Activated CD4-positive, alpha-beta T cell treated with anti-CD3 and anti-CD28 coated beads, Interleukin-2, amount 50 U/mL, for 24 hours (primary cell): Measurements from ENCODE around the gene GPC6.
"Not testable (repeated sequence)": the region's sequence is repeated elsewhere in the genome, so short reads cannot be mapped to it uniquely, and the experiment has no call there.

ENCODE experiments used
- DNase-seq, 2 donors: peaks; one replicate each; pipeline ENCODE4 v3.0.0-alpha.2; 2020; ENCODE audit warnings: low read depth in 1 of 2, low spot score in 1 of 2

GPC6 gene

DNA sequence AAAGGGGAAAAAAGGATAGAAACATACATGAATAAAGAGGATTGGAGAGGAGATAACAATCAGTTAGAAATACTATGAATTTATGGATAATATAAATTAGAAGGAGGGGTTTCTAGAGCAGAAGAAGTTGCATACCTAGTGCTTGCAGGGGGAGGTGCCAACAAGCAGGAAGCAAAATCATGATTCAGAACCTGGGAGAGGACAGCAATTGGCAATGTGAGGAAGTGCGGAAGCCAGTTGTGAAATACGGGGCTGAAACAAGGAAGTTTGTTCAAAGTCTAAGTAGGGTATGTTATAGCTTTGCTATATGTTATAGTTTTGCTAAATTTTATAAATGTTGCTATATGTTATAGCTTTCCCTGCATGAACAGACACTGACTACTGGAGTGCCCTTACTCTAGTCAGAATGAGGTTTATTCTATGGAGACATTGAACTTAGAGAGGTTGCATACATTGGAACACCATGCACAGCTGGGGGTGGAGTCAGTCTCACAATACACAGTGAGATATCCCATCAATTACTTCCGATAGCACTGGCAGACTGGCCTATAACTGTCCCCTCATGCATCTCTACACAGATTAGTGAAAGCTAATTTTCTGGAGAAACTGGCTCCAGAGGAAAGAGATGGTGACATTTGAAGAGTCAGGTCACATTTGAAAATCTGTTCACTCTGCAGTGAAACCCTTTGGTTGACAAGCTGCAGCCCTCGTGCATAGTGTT lies 92.1 kb downstream of the GPC6 start:
- no peak for DNase-seq

DNA sequence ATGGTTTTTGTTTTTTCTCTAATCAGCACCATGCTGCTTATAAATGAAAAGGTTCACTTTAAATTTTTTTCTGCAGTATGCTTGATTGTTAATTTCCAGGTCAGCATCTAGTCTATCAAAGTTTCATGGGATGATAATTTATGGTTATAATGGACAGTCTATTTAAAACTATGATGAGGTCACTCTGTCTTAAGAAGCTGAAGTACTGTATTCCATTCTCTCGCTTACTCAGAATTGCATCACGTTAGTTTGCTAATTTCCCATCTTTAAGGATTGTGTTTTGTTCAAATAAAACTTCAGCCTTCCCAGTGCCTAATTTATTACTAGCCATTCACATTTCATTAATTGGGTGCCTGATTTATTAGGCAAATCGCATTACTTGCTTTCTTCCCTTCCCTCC lies 94.3 kb downstream of the GPC6 start:
- DNase-seq, result no peak

GRCh38 chr13:93323880-93324279 lies 97.3 kb downstream of the GPC6 start:
- not testable (repeated sequence) for DNase-seq

DNA sequence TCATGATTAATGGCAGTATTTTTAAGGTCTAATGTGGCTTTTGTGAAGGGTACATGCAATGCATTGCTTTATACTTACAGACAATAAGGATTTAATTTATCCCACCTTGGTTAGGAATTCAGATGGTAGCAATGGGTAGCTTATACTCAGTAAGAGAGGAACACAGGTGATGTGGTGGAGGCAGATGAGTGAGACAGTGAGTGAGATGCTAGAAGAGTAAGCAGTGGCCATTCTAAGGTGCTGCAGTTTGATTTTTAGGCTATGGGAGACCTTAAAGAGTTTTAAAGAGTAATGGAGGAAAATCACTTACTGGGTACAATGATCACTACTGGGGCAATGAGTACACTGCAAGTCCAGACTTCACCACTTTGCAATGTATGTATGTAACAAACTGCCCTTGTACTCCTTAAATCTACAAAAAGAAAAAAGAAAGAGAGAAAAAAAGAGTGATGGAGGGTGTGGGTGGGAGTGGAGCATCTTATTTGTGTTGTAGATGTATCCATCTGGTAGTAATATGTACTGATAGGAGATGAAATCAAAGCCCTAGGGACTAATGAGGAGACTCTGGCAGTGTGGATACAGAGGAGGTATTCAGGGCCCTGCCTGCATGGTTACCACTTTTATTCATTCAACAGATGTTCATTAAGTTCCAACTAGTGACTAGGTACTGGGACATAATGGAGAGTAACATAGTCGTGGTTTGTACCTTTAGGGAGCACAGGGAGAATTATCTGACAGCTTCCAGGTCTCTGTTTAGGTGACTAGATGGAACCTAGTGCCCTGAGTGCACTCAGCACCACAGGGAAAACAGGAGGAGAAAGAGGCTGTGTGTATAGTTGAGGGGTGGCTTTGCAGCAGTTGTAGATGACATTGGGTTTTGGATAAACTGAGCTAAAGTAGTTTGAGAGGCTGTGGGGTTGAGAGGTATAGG lies 99.0 kb downstream of the GPC6 start:
- DNase-seq, result no peak

DNA sequence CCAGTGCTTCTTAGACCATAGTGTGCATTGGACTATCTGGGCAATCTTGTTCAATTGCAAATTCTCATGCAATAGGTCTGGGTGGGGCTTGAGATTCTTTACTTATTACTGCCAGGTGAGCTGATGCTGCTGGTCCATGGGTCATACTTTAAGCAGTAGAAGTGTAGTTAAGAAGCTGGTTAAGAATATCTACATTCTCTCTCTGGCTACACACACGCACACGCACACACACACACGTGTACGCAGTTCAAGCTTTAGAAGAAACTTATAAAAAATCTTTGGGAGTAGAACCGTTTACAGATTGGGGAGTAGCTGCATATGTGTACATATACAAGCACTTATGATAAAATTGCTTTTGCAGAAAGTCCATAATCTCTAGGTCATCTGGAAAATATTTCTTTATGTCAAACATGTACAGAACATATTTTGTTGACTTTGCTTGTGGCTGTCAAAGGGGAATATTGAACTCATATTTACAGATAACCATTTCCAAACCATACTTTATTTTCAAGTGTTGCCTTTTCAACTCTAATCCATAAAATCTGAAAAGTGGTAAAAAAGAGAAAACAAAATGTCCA lies 99.7 kb downstream of the GPC6 start:
- DNase-seq, result no peak

DNA sequence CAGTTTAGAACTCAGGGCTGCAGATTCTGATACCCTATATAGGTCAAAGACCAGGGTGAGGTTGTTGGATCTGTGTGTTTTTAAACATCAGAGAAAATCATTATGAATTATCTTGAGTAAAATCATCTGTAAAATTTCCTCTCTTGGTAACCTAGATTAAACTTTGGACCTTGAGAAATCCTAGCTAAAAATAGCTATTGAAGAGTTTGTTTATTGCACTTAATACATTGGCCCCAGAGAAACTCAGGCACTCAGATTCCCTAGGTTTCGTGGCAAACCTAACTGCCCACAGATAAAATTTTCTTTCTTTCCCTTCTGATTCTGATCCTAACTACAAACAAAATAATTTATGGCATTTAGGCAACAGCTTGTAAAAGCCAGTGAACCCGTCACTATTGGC lies 102.3 kb downstream of the GPC6 start:
- DNase-seq, result no peak

- DNase-seq, result no peak
Measured at GRCh38 chr13:93336728-93337127, 110.1 kb downstream of the GPC6 start.

DNA sequence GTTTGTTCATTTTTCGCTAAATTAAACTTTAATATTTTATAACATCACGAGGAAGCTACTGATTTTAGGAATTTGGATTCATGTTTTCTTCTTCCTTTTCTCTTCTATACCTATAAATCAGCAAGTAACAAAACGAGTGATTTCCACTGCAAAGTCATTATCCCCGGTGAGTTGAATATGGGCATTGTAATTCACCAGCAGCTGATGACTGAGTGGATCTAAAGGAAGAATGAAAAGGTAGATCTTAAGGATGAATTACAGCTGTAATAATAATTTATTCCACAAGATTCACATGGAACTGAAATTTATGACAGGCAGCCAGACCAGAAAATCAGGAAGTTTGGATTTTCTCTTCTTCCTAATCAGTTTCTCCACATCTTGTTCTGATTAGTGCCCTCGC lies 111.4 kb downstream of the GPC6 start:
- no peak for DNase-seq

DNA sequence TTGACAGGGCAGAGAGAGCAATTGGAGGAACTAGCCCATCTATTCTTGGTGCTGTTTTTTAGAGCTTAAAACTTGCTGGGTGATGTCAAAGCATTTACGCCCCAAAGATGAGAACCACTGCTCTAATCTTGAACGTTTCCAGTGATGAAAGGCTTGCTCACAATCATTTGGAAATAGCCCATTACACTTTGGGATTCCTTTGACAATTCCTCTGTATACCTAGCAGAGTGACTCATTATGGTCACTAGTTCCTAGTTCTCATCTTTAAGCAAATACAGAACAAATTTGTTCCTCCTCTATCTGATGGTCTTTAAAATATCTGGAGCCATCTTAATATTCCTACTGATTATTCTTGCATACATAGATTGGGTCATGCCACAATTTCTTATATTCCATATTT lies 112.3 kb downstream of the GPC6 start:
- no peak for DNase-seq

DNA sequence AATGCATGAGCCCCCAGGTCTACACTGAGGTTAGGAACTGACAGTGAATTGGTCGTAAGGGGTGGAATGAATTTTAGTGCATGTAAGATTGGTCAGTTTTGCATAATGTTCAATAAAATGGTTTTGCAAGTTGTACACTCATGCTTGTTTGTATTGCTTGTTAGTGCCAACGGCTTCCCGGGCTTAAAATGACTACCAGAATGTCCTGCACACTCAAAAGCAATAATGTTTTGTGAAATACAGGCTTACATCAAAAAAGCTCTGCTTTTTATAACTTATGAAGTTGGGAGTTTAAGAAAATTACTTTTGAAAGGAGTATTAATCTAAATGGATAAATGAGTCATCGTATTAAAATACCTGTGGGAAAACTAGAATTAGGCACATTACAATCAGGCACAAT lies 112.9 kb downstream of the GPC6 start:
- no peak for DNase-seq

DNA sequence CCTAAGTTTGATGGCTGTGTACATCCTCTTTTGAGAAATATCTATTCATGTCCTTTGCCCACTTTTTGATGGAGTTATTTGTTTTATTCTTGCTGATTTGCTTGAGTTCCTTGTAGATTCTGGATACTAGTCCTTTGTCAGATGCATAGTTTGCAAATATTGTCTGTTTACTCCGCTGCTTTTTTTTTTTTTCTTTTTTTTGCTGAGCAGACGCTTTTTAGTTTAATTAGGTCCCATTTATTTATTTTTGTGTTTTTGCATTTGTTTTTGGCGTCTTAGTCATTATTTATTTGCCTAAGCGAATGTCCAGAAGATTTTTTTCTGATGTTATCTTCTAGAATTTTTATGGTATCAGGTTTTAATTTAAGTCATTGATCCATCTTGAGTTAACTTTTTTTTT lies 114.9 kb downstream of the GPC6 start:
- no peak for DNase-seq

- DNase-seq, result no peak
Measured at GRCh38 chr13:93343097-93343496, 116.5 kb downstream of the GPC6 start.

- DNase-seq, result no peak
Measured at GRCh38 chr13:93344048-93344705, 117.6 kb downstream of the GPC6 start.

- no peak for DNase-seq
Measured at GRCh38 chr13:93345024-93345423, 118.4 kb downstream of the GPC6 start.

GRCh38 chr13:93345770-93346169 lies 119.2 kb downstream of the GPC6 start:
- DNase-seq, result no peak

DNA sequence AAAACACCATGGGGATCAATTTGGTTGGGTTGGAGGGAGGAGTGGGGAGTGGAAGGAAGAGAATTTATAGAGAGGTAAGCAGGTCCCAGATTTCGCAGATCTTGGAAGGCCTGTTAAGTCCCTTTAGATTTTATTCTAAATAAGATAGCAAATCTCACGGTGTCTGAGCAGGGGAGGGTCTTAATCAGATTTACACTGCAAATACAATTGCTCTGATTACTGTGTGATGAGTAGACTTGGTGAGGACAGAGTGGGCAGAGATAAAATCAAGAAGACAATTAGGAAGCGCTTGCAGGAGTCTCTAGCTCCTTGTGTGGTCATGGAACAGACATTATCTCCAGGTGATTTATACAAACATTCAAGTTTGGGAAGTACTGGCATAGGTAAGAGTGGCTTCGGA lies 126.0 kb downstream of the GPC6 start:
- no peak for DNase-seq

DNA sequence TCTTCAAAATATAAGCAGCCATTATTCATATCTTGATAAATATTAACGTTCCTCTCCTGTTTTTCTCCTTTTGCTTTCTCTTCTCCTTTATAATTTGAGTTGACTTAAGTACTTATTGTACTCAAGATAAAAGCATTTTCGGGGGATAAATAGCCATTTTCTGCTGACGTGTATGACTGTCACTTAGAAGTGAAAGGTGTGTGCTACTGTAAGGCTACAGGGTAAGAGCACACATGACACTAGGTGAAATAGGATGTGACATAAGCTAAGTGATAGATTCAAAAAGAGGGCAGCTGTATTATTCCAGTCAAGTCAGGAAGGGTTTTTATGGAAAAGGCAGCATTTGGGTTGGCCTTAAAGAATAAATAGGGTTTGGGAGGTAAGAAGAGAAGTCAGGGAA lies 128.5 kb downstream of the GPC6 start:
- no peak for DNase-seq

- DNase-seq, result no peak
Measured at GRCh38 chr13:93356469-93356868, 129.9 kb downstream of the GPC6 start.

GRCh38 chr13:93360021-93360420 lies 133.4 kb downstream of the GPC6 start:
- DNase-seq, result no peak

GRCh38 chr13:93361703-93362102 lies 135.1 kb downstream of the GPC6 start:
- DNase-seq, result no peak

- no peak for DNase-seq
Measured at GRCh38 chr13:93364166-93364565, 137.6 kb downstream of the GPC6 start.

DNA sequence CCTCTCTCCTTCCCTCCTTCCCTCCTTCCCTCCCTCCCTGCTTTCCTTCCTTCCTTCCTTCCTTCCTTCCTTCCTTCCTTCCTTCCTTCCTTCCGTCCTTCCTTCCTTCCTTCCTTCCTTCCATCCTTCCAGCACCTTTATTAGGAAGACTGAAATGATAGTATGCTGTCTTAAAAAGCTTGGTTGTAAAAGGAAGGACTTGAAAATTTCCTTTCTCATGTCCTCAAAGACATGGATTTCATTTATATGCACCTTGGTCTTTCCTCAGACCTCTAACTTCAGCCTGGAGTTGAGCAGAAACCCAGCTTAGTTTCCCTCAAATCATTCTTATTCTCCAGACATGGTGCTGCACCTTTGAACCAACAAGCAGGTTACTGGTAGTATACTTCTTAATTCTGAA lies 141.7 kb downstream of the GPC6 start:
- DNase-seq, result no peak
